NB4 (cell line): Measurements from ENCODE around the gene TCF25.

ENCODE experiments used
- CTCF ChIP-seq: IDR thresholded peaks from one replicate; pipeline ENCODE4 v1.5.1; 2012; ENCODE audit warnings: low read depth, low read length
- MAX ChIP-seq: IDR thresholded peaks from 2 replicates; pipeline ENCODE4 v1.6.1; 2011; ENCODE audit warnings: low read depth, low read length
- MYC ChIP-seq: IDR thresholded peaks from 2 replicates; pipeline ENCODE4 v1.6.1; 2011; ENCODE audit warnings: low read depth, low read length
- POLR2A ChIP-seq: IDR thresholded peaks from 2 replicates; pipeline ENCODE4 v1.6.1; 2011; ENCODE audit warnings: mild to moderate bottlenecking; ENCODE audit not compliant: insufficient read length; ENCODE audit errors: extremely low read depth

GRCh38 chr16:89871895-89872294 lies 1.5 kb upstream of the TCF25 start:
- TF ChIP-seq CTCF (no peak), POLR2A (no peak), MYC (no peak), MAX (no peak)
